A549 (cell line): ENCODE results near the gene CCL19.

Experiments
- CTCF ChIP-seq: fragments of >200 bp; sonication (Bioruptor Twin); formaldehyde crosslinking; IDR thresholded peaks from 3 replicates; pipeline ENCODE4 v1.5.1; 2016
- MAZ ChIP-seq: fragments of 150-350 bp; IDR thresholded peaks from 2 replicates; pipeline ENCODE4 v1.6.1; 2014; ENCODE audit warnings: antibody characterized with exemption, low read depth, low read length, borderline replicate concordance

- no peak for TF ChIP-seq CTCF
- TF ChIP-seq MAZ = no peak
These were observed 40.3 kb downstream of the CCL19 start for GRCh38 chr9:34650816-34651215.
